ENCODE results near the gene FGG. TPM values are rescaled to one million over a fixed set of nuclear protein-coding genes. Genes with fewer than 3 reads are reported as not detected.

Gene FGG
- total RNA-seq, 6 experiments from 2014 or later = 5,578 to 14,578 (median 13,052) TPM

GRCh38 chr4:154630324-154630723 lies 17.9 kb upstream of the FGG start:
- Histone ChIP-seq H3K4me3 (no peak overlapping the region), H3K9me3 (no peaks in the 10 kb centered on the region), H3K27ac (no peak overlapping the region), H3K27me3 (no peaks in the 10 kb centered on the region), H3K4me1 (peaks cover 0 to 9% (median 0%) of the 10 kb centered on the region in 4 donors), H3K36me3 (no peaks in the 10 kb centered on the region)
- ATAC-seq (no peak), DNase-seq (no peak)
- intact Hi-C loops (cut with DNase I) = no loop called here
- TF ChIP-seq, protein P1, sequence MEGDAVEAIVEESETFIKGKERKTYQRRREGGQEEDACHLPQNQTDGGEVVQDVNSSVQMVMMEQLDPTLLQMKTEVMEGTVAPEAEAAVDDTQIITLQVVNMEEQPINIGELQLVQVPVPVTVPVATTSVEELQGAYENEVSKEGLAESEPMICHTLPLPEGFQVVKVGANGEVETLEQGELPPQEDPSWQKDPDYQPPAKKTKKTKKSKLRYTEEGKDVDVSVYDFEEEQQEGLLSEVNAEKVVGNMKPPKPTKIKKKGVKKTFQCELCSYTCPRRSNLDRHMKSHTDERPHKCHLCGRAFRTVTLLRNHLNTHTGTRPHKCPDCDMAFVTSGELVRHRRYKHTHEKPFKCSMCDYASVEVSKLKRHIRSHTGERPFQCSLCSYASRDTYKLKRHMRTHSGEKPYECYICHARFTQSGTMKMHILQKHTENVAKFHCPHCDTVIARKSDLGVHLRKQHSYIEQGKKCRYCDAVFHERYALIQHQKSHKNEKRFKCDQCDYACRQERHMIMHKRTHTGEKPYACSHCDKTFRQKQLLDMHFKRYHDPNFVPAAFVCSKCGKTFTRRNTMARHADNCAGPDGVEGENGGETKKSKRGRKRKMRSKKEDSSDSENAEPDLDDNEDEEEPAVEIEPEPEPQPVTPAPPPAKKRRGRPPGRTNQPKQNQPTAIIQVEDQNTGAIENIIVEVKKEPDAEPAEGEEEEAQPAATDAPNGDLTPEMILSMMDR (IDR thresholded peaks at IDR 0.05) = no peak
- TF ChIP-seq POLR2A (IDR thresholded peaks at IDR 0.05) = no peak

GRCh38 chr4:154626793-154627484 lies 14.5 kb upstream of the FGG start:
- TF ChIP-seq POLR2A (IDR thresholded peaks at IDR 0.05) = no peak
- TF ChIP-seq, protein P1 (IDR thresholded peaks at IDR 0.05) = peak; percentile 60 to 83 (median 75)

GRCh38 chr4:154625971-154626370 lies 13.5 kb upstream of the FGG start:
- Histone ChIP-seq H3K4me3 (no peak overlapping the region), H3K27me3 (no peaks in the 10 kb centered on the region), H3K9me3 (no peaks in the 10 kb centered on the region), H3K36me3 (no peaks in the 10 kb centered on the region), H3K4me1 (peaks cover 0 to 18% (median 0%) of the 10 kb centered on the region in 4 donors), H3K27ac (no peak overlapping the region)
- intact Hi-C loops (cut with DNase I) = no loop called here
- ATAC-seq = no peak
- 67% methylated on average over 3 of the region's 3 CpGs for WGBS (ENCODE audit: insufficient coverage, low coverage, low lambda C conversion rate, missing lambda C conversion rate)
- TF ChIP-seq POLR2A (IDR thresholded peaks at IDR 0.05) = no peak
- TF ChIP-seq, protein P1 (IDR thresholded peaks at IDR 0.05) = no peak
- DNase-seq = no peak

More at GRCh38 chr4:154626793-154627484, 14.5 kb upstream of the FGG start:
- intact Hi-C loops (cut with DNase I) = no loop called here
- ATAC-seq (peak; percentile 71 to 96 (median 92)), DNase-seq (peak; percentile 78 to 84 (median 79))
- peak overlapping the region in 2 of 3 donors; percentile 5 to 71 for H3K27ac ChIP-seq
- no peaks in the 10 kb centered on the region for H3K9me3 ChIP-seq
- H3K4me3 ChIP-seq = peak overlapping the region; percentile 38 to 67 (median 48)
- peaks cover 0 to 16% (median 0%) of the 10 kb centered on the region in 4 donors for H3K4me1 ChIP-seq
- 0% methylated on average over 16 of the region's 48 CpGs for WGBS (ENCODE audit: insufficient coverage, low coverage, low lambda C conversion rate, missing lambda C conversion rate)
- no peaks in the 10 kb centered on the region for H3K36me3 ChIP-seq
- H3K27me3 ChIP-seq = no peaks in the 10 kb centered on the region

- no peaks in the 10 kb centered on the region for H3K9me3 ChIP-seq
- intact Hi-C loops (cut with DNase I) = loop anchor here in 1 of 2 donors (5.0 kb wide), 1 partner anchor 67 kb away; no protein-coding TSS in a partner anchor
- ATAC-seq (no peak), DNase-seq (no peak)
- H3K27me3 ChIP-seq = no peaks in the 10 kb centered on the region
- peaks cover 0 to 33% (median 6%) of the 10 kb centered on the region in 4 donors for H3K4me1 ChIP-seq
- no peak overlapping the region for H3K27ac ChIP-seq
- no peaks in the 10 kb centered on the region for H3K36me3 ChIP-seq
- TF ChIP-seq POLR2A (IDR thresholded peaks at IDR 0.05) = no peak
- WGBS (ENCODE audit: insufficient coverage, low coverage, low lambda C conversion rate, missing lambda C conversion rate) = 74% methylated on average over 7 of the region's 7 CpGs
- H3K4me3 ChIP-seq = no peak overlapping the region
Measured at GRCh38 chr4:154623995-154624394, 11.5 kb upstream of the FGG start.

- intact Hi-C loops (cut with DNase I) = loop anchor here in 1 of 2 donors (5.0 kb wide), 1 partner anchor 66 kb away; no protein-coding TSS in a partner anchor
- Histone ChIP-seq H3K27me3 (no peaks in the 10 kb centered on the region), H3K4me3 (no peak overlapping the region), H3K27ac (no peak overlapping the region), H3K9me3 (no peaks in the 10 kb centered on the region), H3K4me1 (peaks cover 0 to 35% (median 9%) of the 10 kb centered on the region in 4 donors), H3K36me3 (no peaks in the 10 kb centered on the region)
- ATAC-seq = no peak
- no peak for DNase-seq
- WGBS (ENCODE audit: insufficient coverage, low coverage, low lambda C conversion rate, missing lambda C conversion rate) = 65% methylated on average over 3 of the region's 3 CpGs
- TF ChIP-seq, protein P1 (IDR thresholded peaks at IDR 0.05) = no peak
- no peak for TF ChIP-seq POLR2A (IDR thresholded peaks at IDR 0.05)
Measured at GRCh38 chr4:154623436-154623835, 11.0 kb upstream of the FGG start.

All from right lobe of liver (tissue), 6 donors.